Jurkat, Clone E6-1 (cell line): Measurements from ENCODE around the gene IYD. TPM values are rescaled to one million over a fixed set of nuclear protein-coding genes. Genes with fewer than 3 reads are reported as not detected.

Experiments
- DNase-seq: peaks from one replicate; pipeline ENCODE4 v3.0.0-alpha.2; 2011; ENCODE audit warnings: low read depth, low spot score
- H3K4me3 ChIP-seq: 2 replicates; pipeline ENCODE4 v1.5.1; 2011; ENCODE audit warnings: mild to moderate bottlenecking, low read length, control low read depth, moderate library complexity
- polyA plus RNA-seq: library from polyadenylated mRNA; unstranded; fragments of >200 nt; gene quantifications from one replicate; pipeline ENCODE4 v1.2.1, GENCODE V29; 2012; ENCODE audit warnings: missing spikeins; ENCODE audit not compliant: insufficient read length, insufficient read depth

The IYD gene, protein sequence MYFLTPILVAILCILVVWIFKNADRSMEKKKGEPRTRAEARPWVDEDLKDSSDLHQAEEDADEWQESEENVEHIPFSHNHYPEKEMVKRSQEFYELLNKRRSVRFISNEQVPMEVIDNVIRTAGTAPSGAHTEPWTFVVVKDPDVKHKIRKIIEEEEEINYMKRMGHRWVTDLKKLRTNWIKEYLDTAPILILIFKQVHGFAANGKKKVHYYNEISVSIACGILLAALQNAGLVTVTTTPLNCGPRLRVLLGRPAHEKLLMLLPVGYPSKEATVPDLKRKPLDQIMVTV
- polyA plus RNA-seq: not detected

- no peak for DNase-seq
- no peak within 1 kb of the TSS for H3K4me3 ChIP-seq
Observed at GRCh38 chr6:150368762-150369161, at the start of gene IYD. IYD (plus strand) TSS chr6:150369012; CDS start chr6:150369032, 20 bp downstream.

DNA sequence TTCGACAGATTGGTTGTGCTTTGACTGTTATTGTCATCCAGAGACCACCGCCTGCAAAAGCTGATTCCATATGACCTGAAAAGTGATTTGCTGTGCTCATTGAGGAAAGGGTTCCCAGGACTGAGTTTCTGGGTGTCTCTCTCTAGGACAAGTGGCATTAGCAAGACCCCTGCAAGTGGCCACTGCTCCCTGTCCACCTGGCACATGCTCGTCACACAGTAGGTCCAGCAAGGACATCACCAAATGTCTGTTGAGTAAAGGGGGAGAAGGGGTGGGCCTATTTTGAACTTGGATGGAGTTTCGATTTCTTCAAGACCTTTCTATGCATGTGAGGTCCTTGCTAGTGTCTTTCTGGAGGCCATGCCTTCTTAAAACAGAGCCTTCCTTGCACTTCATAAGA lies 48.9 kb upstream of the IYD start:
- no peak overlapping the region for H3K4me3 ChIP-seq
- DNase-seq: no peak

- DNase-seq: no peak
- no peak overlapping the region for H3K4me3 ChIP-seq
Observed at GRCh38 chr6:150320442-150320841, 48.4 kb upstream of the IYD start.

DNA sequence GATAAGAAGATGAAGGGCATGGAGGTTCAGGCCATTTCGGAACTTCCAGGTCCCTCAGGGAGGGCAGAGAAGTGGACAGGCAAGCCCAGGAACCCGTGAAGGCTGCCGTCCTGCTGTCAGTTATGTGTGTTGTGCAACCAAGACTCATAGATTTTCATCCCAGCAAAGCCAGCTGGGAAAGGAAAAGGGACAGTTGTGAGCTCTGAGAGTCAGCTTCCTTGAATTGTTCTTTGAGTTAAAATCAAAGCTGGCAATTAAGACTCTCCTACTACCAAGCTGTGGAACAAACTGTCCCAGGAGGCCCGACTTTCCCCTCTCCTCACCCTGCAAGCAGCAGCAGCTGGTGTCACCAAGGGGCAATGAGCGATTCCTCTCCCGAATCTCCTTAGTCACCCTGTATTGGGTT lies 46.3 kb upstream of the IYD start:
- H3K4me3 ChIP-seq: no peak overlapping the region
- DNase-seq: no peak

GRCh38 chr6:150323205-150323604 lies 45.6 kb upstream of the IYD start:
- DNase-seq: no peak
- H3K4me3 ChIP-seq: no peak overlapping the region

GRCh38 chr6:150324044-150324443 lies 44.8 kb upstream of the IYD start:
- DNase-seq: no peak
- H3K4me3 ChIP-seq: no peak overlapping the region

DNA sequence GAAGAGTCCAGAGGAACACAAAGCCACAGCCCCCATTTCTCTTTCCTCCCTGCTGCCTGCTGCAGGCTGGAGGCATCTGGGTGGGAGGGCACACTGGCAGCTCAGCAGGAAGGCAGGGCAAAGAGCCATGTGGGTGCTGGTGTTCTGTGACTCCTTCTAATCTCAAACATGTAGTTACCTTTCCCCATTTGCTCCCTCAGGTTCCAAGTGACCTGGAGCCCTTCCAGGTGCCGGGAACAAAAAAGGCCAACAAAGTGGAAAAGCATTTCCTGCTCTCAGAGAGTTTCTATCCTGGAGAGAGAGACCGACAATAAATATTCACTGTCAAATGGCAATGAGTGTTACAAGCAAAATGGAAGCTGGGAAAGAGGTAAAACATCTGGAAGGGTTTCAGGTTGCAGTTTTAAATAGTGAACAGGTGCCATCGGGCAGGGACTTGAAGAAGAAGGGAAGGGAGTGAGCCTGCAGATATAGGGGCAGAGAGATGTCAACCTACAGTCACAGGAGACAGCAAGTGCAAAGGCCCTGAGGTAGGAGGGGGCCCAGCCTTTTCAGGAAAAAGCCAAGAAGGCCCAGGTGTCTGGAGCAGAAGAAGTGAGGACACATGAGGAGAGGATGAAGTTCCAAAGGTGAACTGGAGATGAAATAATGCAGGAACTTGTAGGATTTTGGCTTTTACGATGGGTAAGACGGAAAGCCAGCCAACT lies 43.6 kb upstream of the IYD start:
- no peak overlapping the region for H3K4me3 ChIP-seq
- no peak for DNase-seq

- no peak overlapping the region for H3K4me3 ChIP-seq
- no peak for DNase-seq
Observed at GRCh38 chr6:150327117-150327774, 41.6 kb upstream of the IYD start.

DNA sequence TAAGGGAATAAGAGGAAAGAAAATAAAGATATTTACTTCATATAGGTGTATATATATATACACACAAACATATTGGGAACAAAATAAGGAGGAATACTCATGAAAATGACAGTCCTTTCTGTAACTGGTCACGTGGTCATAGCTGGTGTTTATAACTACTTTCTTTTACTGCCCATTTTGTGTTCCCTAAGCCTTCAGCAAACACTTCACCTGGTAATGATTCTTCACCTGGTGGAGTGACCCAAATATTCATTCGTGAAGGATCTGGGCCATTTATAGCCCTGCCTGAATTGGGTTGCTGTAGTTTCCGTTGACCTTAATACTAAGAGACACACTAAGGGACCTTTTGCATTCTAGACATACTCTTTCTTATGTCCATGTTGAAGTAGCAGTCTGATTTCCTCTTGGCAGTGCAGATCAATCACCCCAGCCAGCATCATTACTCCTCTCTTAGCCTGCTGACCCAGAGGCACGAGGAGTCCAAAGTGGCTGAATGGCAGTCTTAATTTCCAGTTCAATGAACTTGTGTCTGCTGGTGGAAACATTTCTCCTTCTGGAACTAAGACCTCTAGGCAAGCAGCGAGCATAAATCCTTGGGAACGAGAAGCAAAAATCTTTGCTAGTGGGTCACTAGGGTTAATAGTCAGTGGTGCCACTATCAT lies 39.9 kb upstream of the IYD start:
- DNase-seq: no peak
- no peak overlapping the region for H3K4me3 ChIP-seq

DNA sequence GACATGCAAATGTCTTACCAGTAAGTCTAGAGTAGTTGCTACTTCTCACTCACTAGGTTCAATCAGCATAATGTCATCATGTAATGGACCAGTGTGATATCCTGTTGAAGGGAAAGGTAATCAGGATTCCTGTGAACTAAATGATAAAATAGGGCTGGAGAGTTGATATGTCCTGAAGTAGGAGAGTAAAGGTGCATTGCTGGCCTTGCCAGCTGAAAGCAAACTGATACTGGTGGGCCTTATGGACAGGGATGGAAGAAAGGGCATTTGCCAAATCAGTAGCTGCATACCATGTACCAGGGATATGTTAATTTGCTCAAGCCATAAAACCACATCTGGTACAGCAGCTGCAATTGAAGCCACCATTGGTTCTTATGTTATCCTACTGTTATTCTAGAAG lies 37.5 kb upstream of the IYD start:
- DNase-seq: no peak
- no peak overlapping the region for H3K4me3 ChIP-seq

- no peak for DNase-seq
- no peak overlapping the region for H3K4me3 ChIP-seq
Observed at GRCh38 chr6:150332939-150333584, 35.8 kb upstream of the IYD start.

DNA sequence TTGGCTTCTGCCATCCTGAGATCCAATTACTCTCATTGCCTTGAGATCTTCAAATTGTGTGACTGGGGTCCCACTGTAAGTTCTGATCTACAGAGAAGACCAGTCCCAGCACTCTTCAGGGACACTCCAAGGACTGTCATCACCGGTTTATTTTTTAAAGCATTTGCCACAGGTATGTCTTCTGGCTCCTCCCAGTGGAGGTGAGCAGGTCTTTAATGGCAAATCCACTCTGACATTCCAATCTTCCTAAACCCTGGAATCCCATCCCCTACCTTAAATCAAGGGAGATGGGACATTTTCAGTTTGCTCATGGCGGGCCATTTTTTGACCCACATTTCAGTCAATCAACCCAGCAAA lies 35.2 kb upstream of the IYD start:
- DNase-seq: no peak
- H3K4me3 ChIP-seq: no peak overlapping the region

GRCh38 chr6:150334790-150335783 lies 33.7 kb upstream of the IYD start:
- H3K4me3 ChIP-seq: no peak overlapping the region
- peak; percentile 54 for DNase-seq

GRCh38 chr6:150336299-150336698 lies 32.5 kb upstream of the IYD start:
- DNase-seq: no peak
- no peak overlapping the region for H3K4me3 ChIP-seq

GRCh38 chr6:150336708-150337107 lies 32.1 kb upstream of the IYD start:
- DNase-seq: no peak
- H3K4me3 ChIP-seq: no peak overlapping the region

DNA sequence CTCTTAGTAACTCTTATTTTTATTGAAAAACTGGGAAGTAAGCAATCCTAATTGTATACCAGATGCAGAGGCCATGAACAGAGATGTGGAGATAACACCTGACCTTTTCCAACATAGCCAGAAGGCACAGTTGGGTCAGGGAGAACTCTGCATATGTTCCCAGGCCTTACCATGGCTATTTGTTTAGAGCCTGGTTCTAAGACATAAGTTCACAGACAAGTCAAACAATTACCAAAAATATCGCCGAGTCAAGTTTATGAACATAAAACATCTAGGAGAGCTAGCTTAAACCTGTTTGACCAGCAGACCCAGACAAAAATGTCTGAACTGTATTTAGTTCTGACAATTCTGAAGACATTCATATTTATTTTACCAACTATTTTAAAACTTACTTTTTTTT lies 26.7 kb upstream of the IYD start:
- no peak overlapping the region for H3K4me3 ChIP-seq
- no peak for DNase-seq

GRCh38 chr6:150343434-150343833 lies 25.4 kb upstream of the IYD start:
- no peak for DNase-seq

DNA sequence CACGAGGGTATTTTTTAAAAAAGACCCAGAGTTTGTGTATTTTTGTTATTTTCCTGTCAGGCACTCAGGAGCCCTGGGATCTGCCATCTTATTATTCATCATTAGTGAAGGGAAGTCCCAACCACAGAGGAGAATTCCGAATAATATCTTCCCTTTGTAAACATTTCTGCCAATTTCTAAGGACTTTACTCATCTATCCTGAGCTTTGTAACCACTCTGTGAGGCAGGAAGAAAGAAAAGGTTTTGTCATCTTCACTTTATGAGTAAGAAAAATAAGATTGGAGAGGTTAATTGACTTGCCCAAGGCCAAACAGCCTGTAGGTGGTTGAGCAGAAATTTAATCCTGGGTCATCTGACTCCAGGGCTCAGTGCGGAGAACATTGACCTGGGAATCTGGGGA lies 23.0 kb upstream of the IYD start:
- DNase-seq: no peak
- no peak overlapping the region for H3K4me3 ChIP-seq

More at GRCh38 chr6:150343434-150343833, 25.4 kb upstream of the IYD start:
- no peak overlapping the region for H3K4me3 ChIP-seq
